Right cardiac atrium (tissue), 5 donors: ENCODE measurements around the gene TIAM1. TPM values are rescaled to one million over a fixed set of nuclear protein-coding genes. Genes with fewer than 3 reads are reported as not detected.

Experiments
- ATAC-seq, 2 donors: fragments of 200-7000 bp; cut with Tn5 transposase; one replicate each; pipeline versions ENCODE4 v1.8.0 to v1.9.1; 2020; ENCODE audit warnings: moderate library complexity in 2 of 2, mild to moderate bottlenecking in 1 of 2
- DNase-seq, 3 donors: peaks; one replicate each; pipeline ENCODE4 v3.0.0-alpha.2; 2020
- H3K27ac ChIP-seq: one replicate; pipeline ENCODE4 v1.5.1; 2013; ENCODE audit warnings: mild to moderate bottlenecking, low read length, control low read depth, moderate library complexity
- H3K27me3 ChIP-seq: one replicate; pipeline ENCODE4 v1.6.1; 2013; ENCODE audit not compliant: control insufficient read depth, insufficient read depth
- H3K4me1 ChIP-seq: one replicate; pipeline ENCODE4 v1.6.1; 2013; ENCODE audit warnings: low read length; ENCODE audit not compliant: control insufficient read depth, insufficient read depth
- H3K4me3 ChIP-seq: one replicate; pipeline ENCODE4 v1.5.1; 2013; ENCODE audit warnings: low read length, control low read depth
- H3K9me3 ChIP-seq: one replicate; pipeline ENCODE4 v1.6.1; 2013; ENCODE audit warnings: low read length; ENCODE audit not compliant: control insufficient read depth
- WGBS: extraction: QIAGEN DNeasy Blood & Tissue Kit; methylation state at CpG from one replicate; pipeline ENCODE4 v1.1.7; 2013; 5-methylcytosine and 5-hydroxymethylcytosine counted together
- intact Hi-C, 4 donors: fragments of 100-400 bp; cut with DNase I; formaldehyde crosslinking; loops; one replicate each; pipeline versions ENCODE4 v1.11.0 to v1.14.0; 2022 to 2023
- polyA plus RNA-seq: library from polyadenylated mRNA; stranded (reverse); fragments of 200-250 nt; gene quantifications from one replicate; pipeline ENCODE4 v1.2.3, GENCODE V29; 2013
- total RNA-seq, 4 donors: library from RNA; stranded (reverse); fragmentation: NEBNext Ultra II Directional; extraction: Animal tissue kit (Norgen Biotek cat#: 25700); gene quantifications; one replicate each; pipeline ENCODE4 v1.2.1, GENCODE V29; 2021
- donor health status: healthy with polysubstance abuse.
- donor health status: DM: no; HTN: yes; CAD: no.
- donor health status: DM: no; HTN: no; CAD: no.
- donor health status: DM: no; HTN: yes; CAD: no; lungs with severe emphysema.
- donor health status: DM: yes; HTN: yes; CAD: no.

The TIAM1 gene
- total and polyA plus RNA-seq, 5 donors: 3.9 to 13.9 (median 8.6) TPM

GRCh38 chr21:31193761-31194160 lies 150.3 kb downstream of the TIAM1 start:
- no peak for ATAC-seq
- no peak overlapping the region for H3K4me3 ChIP-seq
- no peaks in the 10 kb centered on the region for H3K9me3 ChIP-seq
- no peak for DNase-seq
- H3K27me3 ChIP-seq: no peaks in the 10 kb centered on the region
- no peaks in the 10 kb centered on the region for H3K4me1 ChIP-seq
- 97% methylated on average over 12 of the region's 12 CpGs for WGBS
- H3K27ac ChIP-seq: no peak overlapping the region
- intact Hi-C loops: loop anchor here in 1 of 4 donors (10.0 kb wide), 1 partner anchor 401 kb away; no protein-coding TSS in a partner anchor

GRCh38 chr21:31191553-31191952 lies 152.5 kb downstream of the TIAM1 start:
- WGBS: 93% methylated on average over 3 of the region's 3 CpGs
- intact Hi-C loops: loop anchor here in 1 of 4 donors (10.0 kb wide), 1 partner anchor 403 kb away; no protein-coding TSS in a partner anchor
- Histone ChIP-seq H3K9me3 (no peaks in the 10 kb centered on the region), H3K4me3 (no peak overlapping the region), H3K4me1 (no peaks in the 10 kb centered on the region), H3K27me3 (no peaks in the 10 kb centered on the region), H3K27ac (no peak overlapping the region)
- no peak for DNase-seq
- ATAC-seq: no peak

DNA sequence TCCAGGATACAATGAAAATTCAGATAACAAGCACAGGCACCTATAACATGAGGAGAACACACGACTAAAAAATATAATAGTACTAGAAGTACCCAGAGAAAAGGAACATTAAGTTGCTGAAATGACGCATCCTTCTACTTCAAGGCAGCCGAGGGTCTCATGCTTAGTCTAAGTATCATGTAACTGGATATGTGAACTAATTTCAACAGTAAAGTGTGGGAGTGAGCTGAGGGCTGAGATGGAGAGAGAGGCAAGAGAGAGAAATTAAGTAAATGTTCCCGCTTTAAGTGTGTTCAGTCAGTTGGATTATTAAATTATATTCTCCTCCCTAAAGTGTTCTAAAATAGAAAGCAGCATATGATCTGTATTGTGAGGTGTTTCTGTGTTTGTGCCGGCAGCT lies 153.5 kb downstream of the TIAM1 start:
- DNase-seq (no peak), ATAC-seq (no peak)
- H3K4me3 ChIP-seq: no peak overlapping the region
- WGBS: 74% methylated on average over 5 of the region's 5 CpGs
- intact Hi-C loops: loop anchor here in 1 of 4 donors (10.0 kb wide), 1 partner anchor 404 kb away; no protein-coding TSS in a partner anchor
- H3K9me3 ChIP-seq: no peaks in the 10 kb centered on the region
- H3K4me1 ChIP-seq: no peaks in the 10 kb centered on the region
- H3K27me3 ChIP-seq: no peaks in the 10 kb centered on the region
- H3K27ac ChIP-seq: no peak overlapping the region

GRCh38 chr21:31187499-31187898 lies 156.6 kb downstream of the TIAM1 start:
- WGBS: 93% methylated on average over 4 of the region's 4 CpGs
- ATAC-seq: no peak
- intact Hi-C loops: no loop called here

GRCh38 chr21:31186916-31187315 lies 157.1 kb downstream of the TIAM1 start:
- ATAC-seq (no peak), DNase-seq (no peak)
- WGBS: 87% methylated on average over 4 of the region's 4 CpGs
- Histone ChIP-seq H3K4me1 (no peaks in the 10 kb centered on the region), H3K9me3 (no peaks in the 10 kb centered on the region), H3K27me3 (no peaks in the 10 kb centered on the region), H3K27ac (no peak overlapping the region), H3K4me3 (no peak overlapping the region)
- intact Hi-C loops: no loop called here

More at GRCh38 chr21:31187499-31187898, 156.6 kb downstream of the TIAM1 start:
- H3K27ac ChIP-seq: no peak overlapping the region
- H3K4me1 ChIP-seq: no peaks in the 10 kb centered on the region
- no peak overlapping the region for H3K4me3 ChIP-seq
- H3K27me3 ChIP-seq: no peaks in the 10 kb centered on the region
- no peak for DNase-seq
- H3K9me3 ChIP-seq: no peaks in the 10 kb centered on the region

DNA sequence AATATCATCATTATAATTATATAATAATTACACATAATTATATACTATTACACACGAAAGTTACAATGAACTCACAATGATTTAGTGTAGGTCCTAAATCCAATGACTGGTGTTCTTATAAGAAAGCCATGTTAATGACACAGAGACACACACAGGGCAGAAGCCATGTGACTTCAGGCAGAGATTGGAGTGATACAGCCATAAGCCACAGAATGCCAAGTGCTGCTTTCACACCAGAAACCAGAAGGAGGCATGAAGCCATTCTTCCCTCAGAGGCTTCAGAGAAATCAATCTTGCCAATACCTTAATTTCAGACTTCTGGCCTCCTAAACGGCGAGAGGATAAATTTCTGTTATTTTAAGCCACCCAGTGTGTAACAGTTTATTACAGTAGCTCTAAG lies 158.4 kb downstream of the TIAM1 start:
- WGBS: 84% methylated on average over 3 of the region's 3 CpGs

GRCh38 chr21:31184876-31185275 lies 159.2 kb downstream of the TIAM1 start:
- 90% methylated on average over 6 of the region's 6 CpGs for WGBS

More for the DNA sequence above, 158.4 kb downstream of the TIAM1 start:
- Histone ChIP-seq H3K27me3 (no peaks in the 10 kb centered on the region), H3K4me3 (no peak overlapping the region), H3K9me3 (no peaks in the 10 kb centered on the region), H3K4me1 (no peaks in the 10 kb centered on the region), H3K27ac (no peak overlapping the region)
- DNase-seq (no peak), ATAC-seq (no peak)
- intact Hi-C loops: no loop called here

DNA sequence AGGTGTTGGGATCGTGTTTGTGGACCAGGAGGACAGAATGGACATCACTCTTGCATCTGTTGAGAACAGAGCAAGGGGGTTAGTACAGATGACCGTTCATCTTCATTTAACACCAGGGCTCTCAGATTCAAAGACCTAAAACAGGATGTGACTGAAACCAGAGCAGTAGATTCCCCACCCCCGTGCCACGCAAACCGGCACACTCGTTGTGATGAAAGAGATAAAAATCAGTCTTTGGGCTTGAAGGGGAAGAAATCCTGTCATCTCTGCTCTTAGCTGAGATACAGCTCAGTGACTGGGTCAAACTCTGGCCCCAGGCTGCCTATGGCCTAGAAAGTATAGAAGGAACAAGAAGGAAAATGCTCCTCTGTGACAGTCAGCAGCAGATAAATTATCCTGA lies 159.6 kb downstream of the TIAM1 start:
- Histone ChIP-seq H3K4me3 (no peak overlapping the region), H3K9me3 (no peaks in the 10 kb centered on the region), H3K27me3 (no peaks in the 10 kb centered on the region), H3K4me1 (no peaks in the 10 kb centered on the region), H3K27ac (no peak overlapping the region)
- ATAC-seq (no peak), DNase-seq (no peak)
- 65% methylated on average over 6 of the region's 6 CpGs for WGBS
- intact Hi-C loops: loop anchor here in 1 of 4 donors (5.0 kb wide), 1 partner anchor 87 kb away; no protein-coding TSS in a partner anchor

More at GRCh38 chr21:31184876-31185275, 159.2 kb downstream of the TIAM1 start:
- Histone ChIP-seq H3K4me3 (no peak overlapping the region), H3K9me3 (no peaks in the 10 kb centered on the region), H3K27ac (no peak overlapping the region), H3K27me3 (no peaks in the 10 kb centered on the region), H3K4me1 (no peaks in the 10 kb centered on the region)
- DNase-seq (no peak), ATAC-seq (no peak)
- intact Hi-C loops: loop anchor here in 1 of 4 donors (5.0 kb wide), 1 partner anchor 88 kb away; no protein-coding TSS in a partner anchor

- Histone ChIP-seq H3K9me3 (no peaks in the 10 kb centered on the region), H3K4me1 (peaks cover 2% of the 10 kb centered on the region), H3K27ac (no peak overlapping the region), H3K4me3 (no peak overlapping the region), H3K27me3 (no peaks in the 10 kb centered on the region)
- ATAC-seq (peak in 1 of 2 donors; percentile 20), DNase-seq (no peak)
- intact Hi-C loops: loop anchor here in 1 of 4 donors (5.0 kb wide), 1 partner anchor 85 kb away; no protein-coding TSS in a partner anchor
- 90% methylated on average over 24 of the region's 24 CpGs for WGBS
Measured at GRCh38 chr21:31182231-31183140, 161.6 kb downstream of the TIAM1 start.

DNA sequence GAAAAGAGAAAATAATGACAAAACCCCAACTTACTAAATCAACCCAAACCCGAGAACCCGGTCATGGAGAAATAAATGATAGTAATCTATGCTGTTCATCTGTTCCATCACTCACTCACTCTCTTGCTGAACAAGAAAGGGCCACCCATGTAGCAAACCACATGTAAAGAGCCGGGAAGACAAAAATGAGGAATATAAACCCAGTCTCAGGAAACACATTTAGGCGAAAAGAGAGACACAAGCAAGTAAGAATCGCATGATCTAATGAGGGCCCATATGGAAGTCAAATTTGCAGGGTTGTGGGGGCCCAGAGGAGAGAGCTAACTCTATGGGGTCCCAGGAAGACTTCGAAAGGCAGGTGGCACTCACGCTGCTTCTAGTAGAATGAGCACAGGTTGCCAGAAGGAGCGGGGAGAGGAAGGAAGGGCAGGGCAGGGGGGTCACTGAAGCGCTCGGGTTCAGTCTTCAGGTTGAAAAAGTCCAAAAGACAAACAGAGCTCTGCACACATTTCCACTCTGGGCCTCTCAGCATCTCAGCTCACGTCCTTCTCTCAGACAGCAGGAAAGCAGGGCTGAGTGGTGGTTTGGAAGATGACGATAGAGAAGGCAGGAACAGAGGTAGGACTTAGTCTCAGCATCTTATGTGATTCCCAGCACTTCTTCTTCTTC lies 162.8 kb downstream of the TIAM1 start:
- Histone ChIP-seq H3K4me3 (no peak overlapping the region), H3K27ac (no peak overlapping the region), H3K9me3 (no peaks in the 10 kb centered on the region), H3K4me1 (peaks cover 2% of the 10 kb centered on the region), H3K27me3 (no peaks in the 10 kb centered on the region)
- no peak for ATAC-seq
- intact Hi-C loops: loop anchor here in 3 of 4 donors (2.0 to 5.0 kb wide), 2 partner anchors 82 to 84 kb away; no protein-coding TSS in a partner anchor
- DNase-seq: no peak
- WGBS: 81% methylated on average over 12 of the region's 12 CpGs
